Transverse colon (tissue), 4 donors: ENCODE results near the gene CRYBG2. TPM values are rescaled to one million over a fixed set of nuclear protein-coding genes. Genes with fewer than 3 reads are reported as not detected.
"Not testable (repeated sequence)": the region's sequence is repeated elsewhere in the genome, so short reads cannot be mapped to it uniquely, and the experiment has no call there.

Source experiments
- DNase-seq: peaks from one replicate; pipeline ENCODE4 v3.0.0-alpha.2; 2019
- H3K27ac ChIP-seq, 4 donors: fragments of 200-600 bp; sonication (generic); 2 replicates each; pipeline ENCODE4 v1.5.1; 2016 to 2018; ENCODE audit warnings: inconsistent platforms in 4 of 4
- H3K27me3 ChIP-seq: fragments of 200-600 bp; sonication (generic); 2 replicates; pipeline ENCODE4 v1.5.1; 2017; ENCODE audit warnings: inconsistent platforms
- H3K36me3 ChIP-seq, 4 donors: fragments of 200-600 bp; sonication (generic); 2 replicates each; pipeline ENCODE4 v1.5.1; 2017 to 2019; ENCODE audit warnings: inconsistent platforms in 4 of 4
- H3K4me1 ChIP-seq, 4 donors: fragments of 200-600 bp; sonication (generic); 2 replicates each; pipeline ENCODE4 v1.5.1; 2017 to 2020; ENCODE audit warnings: inconsistent platforms in 4 of 4
- H3K4me3 ChIP-seq, 4 donors: fragments of 200-600 bp; sonication (generic); 1 replicate in 1 of 4; 2 replicates in 3 of 4; pipeline versions ENCODE4 v1.5.1 to v1.6.1; 2017 to 2019; ENCODE audit warnings: inconsistent platforms in 4 of 4
- H3K9me3 ChIP-seq, 2 donors: fragments of 200-600 bp; sonication (generic); 2 replicates each; pipeline ENCODE4 v1.5.1; 2017 to 2019; ENCODE audit warnings: inconsistent platforms in 2 of 2
- CTCF ChIP-seq, 5 experiments: fragments of 200-600 bp in 3 of 5; fragments of 450-650 bp in 2 of 5; sonication (generic) in 3 of 5; IDR thresholded peaks; 1 replicate in 2 of 5; 2 replicates in 3 of 5; pipeline ENCODE4 v1.5.1; 2016 to 2017; ENCODE audit warnings: antibody characterized with exemption in 5 of 5, inconsistent platforms in 3 of 5, mild to moderate bottlenecking in 2 of 5, moderate library complexity in 1 of 5
- EP300 ChIP-seq: sonication (generic); formaldehyde crosslinking; IDR thresholded peaks from one replicate; pipeline ENCODE4 v1.6.1; 2017; ENCODE audit warnings: antibody characterized with exemption, low read depth
- POLR2A ChIP-seq: fragments of 450-650 bp; IDR thresholded peaks from one replicate; pipeline ENCODE4 v1.6.1; 2016; ENCODE audit warnings: antibody characterized with exemption, mild to moderate bottlenecking, moderate library complexity
- POLR2AphosphoS5 ChIP-seq, 3 donors: sonication (generic); formaldehyde crosslinking; IDR thresholded peaks; one replicate each; pipeline ENCODE4 v1.6.1; 2016; ENCODE audit warnings: antibody characterized with exemption in 3 of 3
- WGBS, 2 donors: methylation state at CpG; one replicate each; pipeline ENCODE4 v1.1.5; 2018; ENCODE audit warnings: low coverage in 1 of 2; 5-methylcytosine and 5-hydroxymethylcytosine counted together
- in situ Hi-C, 4 donors: fragments of 200-750 bp; cut with MboI; loops; one replicate each; pipeline versions ENCODE4 v1.15.0 to v1.15.1; 2017; ENCODE audit warnings: low sequenced_read_pairs in 3 of 4, low pct_ligation_motif_present in 1 of 4, low pct_unique_long_range_greater_than_20kb in 1 of 4
- intact Hi-C: fragments of 100-400 bp; cut with DNase I; formaldehyde crosslinking; loops from one replicate; pipeline ENCODE4 v1.15.1; 2023; ENCODE audit warnings: low total_unique reads
- total RNA-seq, 4 donors: library from RNA; depleted of rRNA; stranded (reverse); fragments of >200 nt; gene quantifications; one replicate each; pipeline ENCODE4 v1.1.0, GENCODE V29; 2016

CRYBG2 gene
- total RNA-seq, 4 donors from 2014 or later: 2.8 to 41.9 (median 22.3) TPM

GRCh38 chr1:26376050-26376449 lies 22.1 kb upstream of the CRYBG2 start:
- H3K27ac ChIP-seq: no peak overlapping the region
- in situ Hi-C loops (no loop called here), intact Hi-C loops (no loop called here)
- 94% methylated on average over 4 of the region's 4 CpGs; no CpG with 5 or more reads in 1 of the 2 donors for WGBS, 2 donors
- no peak for TF ChIP-seq POLR2A
- TF ChIP-seq EP300: no peak
- no peaks in the 10 kb centered on the region for H3K9me3 ChIP-seq
- no peak for DNase-seq
- no peaks in the 10 kb centered on the region for H3K36me3 ChIP-seq
- no peak overlapping the region for H3K4me3 ChIP-seq
- H3K4me1 ChIP-seq: peaks cover 0 to 6% (median 3%) of the 10 kb centered on the region in 4 donors
- H3K27me3 ChIP-seq: no peaks in the 10 kb centered on the region

DNA sequence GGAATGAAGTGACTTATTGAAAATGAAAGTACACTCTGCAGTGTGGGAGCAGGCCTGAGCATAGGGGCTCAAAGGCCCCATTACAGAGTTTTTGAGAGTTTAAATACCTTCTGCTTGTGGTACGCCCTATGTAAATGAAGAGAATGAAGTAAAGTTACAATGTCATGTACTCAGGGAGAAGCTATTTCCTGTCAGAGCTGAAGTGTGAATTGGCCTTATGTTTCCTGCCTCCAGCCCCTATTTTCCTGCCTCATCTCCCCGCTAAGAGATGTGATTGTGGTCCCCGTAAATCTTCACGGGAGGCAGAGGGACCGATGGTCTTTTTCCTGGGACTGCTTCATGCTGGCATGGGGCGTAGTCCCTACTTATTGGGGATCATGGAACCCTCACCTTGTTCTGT lies 21.2 kb upstream of the CRYBG2 start:
- in situ Hi-C loops (no loop called here), intact Hi-C loops (no loop called here)
- DNase-seq: no peak
- Histone ChIP-seq H3K4me3 (no peak overlapping the region), H3K36me3 (no peaks in the 10 kb centered on the region), H3K27ac (no peak overlapping the region), H3K9me3 (no peaks in the 10 kb centered on the region), H3K4me1 (peaks cover 0 to 6% (median 3%) of the 10 kb centered on the region in 4 donors), H3K27me3 (no peaks in the 10 kb centered on the region)
- WGBS, 2 donors: 40 to 58% methylated on average over 1 to 6 of the region's 6 CpGs
- TF ChIP-seq POLR2AphosphoS5 (IDR thresholded peaks at IDR 0.05) (no peak), POLR2A (no peak), EP300 (no peak), CTCF (IDR thresholded peaks at IDR 0.05) (no peak)

- DNase-seq, H3K4me3 ChIP-seq, H3K4me1 ChIP-seq, H3K27ac ChIP-seq, intact Hi-C loops, H3K27me3 ChIP-seq, H3K9me3 ChIP-seq, in situ Hi-C loops, H3K36me3 ChIP-seq: not testable (repeated sequence)
- 57% methylated on average over 2 of the region's 2 CpGs; no CpG with 5 or more reads in 1 of the 2 donors for WGBS, 2 donors
Observed at GRCh38 chr1:26374361-26374760, 20.4 kb upstream of the CRYBG2 start.

- in situ Hi-C loops: no loop called here
- TF ChIP-seq POLR2AphosphoS5 (IDR thresholded peaks at IDR 0.05) (no peak), EP300 (no peak), CTCF (IDR thresholded peaks at IDR 0.05) (no peak), POLR2A (no peak)
- Histone ChIP-seq H3K4me3 (no peak overlapping the region), H3K9me3 (no peaks in the 10 kb centered on the region), H3K27me3 (no peaks in the 10 kb centered on the region), H3K4me1 (peaks cover 0 to 6% (median 3%) of the 10 kb centered on the region in 4 donors), H3K36me3 (no peaks in the 10 kb centered on the region), H3K27ac (no peak overlapping the region)
- 43 to 48% methylated on average over 2 of the region's 2 CpGs for WGBS, 2 donors
- intact Hi-C loops: no loop called here
- DNase-seq: no peak
Observed at GRCh38 chr1:26373789-26374188, 19.9 kb upstream of the CRYBG2 start.

DNA sequence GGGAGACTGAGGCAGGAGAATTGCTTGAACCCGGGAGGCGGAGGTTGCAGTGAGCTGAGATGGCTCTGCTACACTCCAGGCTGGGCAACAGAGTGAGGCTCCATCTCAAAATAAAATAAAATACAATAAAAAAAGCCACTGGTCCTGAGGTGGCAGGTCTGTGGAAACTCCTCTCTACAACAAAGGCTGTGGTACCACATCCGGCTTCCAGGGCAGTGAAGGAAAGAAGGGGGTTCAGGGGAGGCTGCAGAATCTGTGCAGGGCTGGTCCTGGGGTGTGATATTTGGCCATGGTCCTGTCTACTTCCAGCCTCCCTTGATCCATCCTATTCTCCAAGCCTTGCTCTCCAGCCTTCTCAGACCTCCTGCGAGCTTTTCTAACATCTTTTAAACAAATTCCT lies 19.4 kb upstream of the CRYBG2 start:
- Histone ChIP-seq H3K36me3 (no peaks in the 10 kb centered on the region), H3K27me3 (no peaks in the 10 kb centered on the region), H3K9me3 (no peaks in the 10 kb centered on the region), H3K4me3 (no peak overlapping the region), H3K27ac (no peak overlapping the region), H3K4me1 (peaks cover 0 to 4% (median 2%) of the 10 kb centered on the region in 4 donors)
- 71 to 76% methylated on average over 4 of the region's 4 CpGs for WGBS, 2 donors
- intact Hi-C loops (no loop called here), in situ Hi-C loops (no loop called here)
- TF ChIP-seq CTCF (IDR thresholded peaks at IDR 0.05) (no peak), POLR2AphosphoS5 (IDR thresholded peaks at IDR 0.05) (no peak), POLR2A (no peak), EP300 (no peak)
- no peak for DNase-seq

DNA sequence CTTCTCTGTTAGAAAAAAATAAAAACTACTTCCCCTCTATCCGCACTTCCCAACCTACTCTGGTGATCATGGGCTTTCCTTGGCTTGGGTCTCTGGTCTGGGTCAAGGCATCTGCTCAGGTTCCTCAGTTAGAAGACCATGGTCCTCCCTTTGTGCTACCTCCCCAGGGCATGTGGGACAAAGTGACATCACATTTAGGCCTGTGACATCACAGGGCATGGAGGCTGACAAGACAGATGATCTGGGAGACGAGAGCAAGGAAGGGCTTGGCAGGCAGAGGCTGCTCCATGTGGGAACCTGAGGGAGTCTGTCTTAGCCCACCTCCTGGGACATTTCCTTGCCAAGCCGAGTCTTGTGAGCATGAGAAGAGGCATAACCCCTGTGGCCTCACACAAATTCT lies 18.7 kb upstream of the CRYBG2 start, which contains the start of gene ZNF683:
Gene ZNF683 (minus strand): TSS at position 140 of the 400 bp plus-strand sequence. CDS start 4,179 bp downstream, outside the sequence.
- H3K27me3 ChIP-seq, intact Hi-C loops, H3K4me3 ChIP-seq, H3K27ac ChIP-seq, H3K4me1 ChIP-seq, H3K36me3 ChIP-seq, DNase-seq, in situ Hi-C loops, H3K9me3 ChIP-seq: not testable (repeated sequence)
- 81% methylated on average over 3 of the region's 3 CpGs; no CpG with 5 or more reads in 1 of the 2 donors for WGBS, 2 donors
